Body of pancreas (tissue), 4 donors: ENCODE data around the gene DYNLT1. TPM values are rescaled to one million over a fixed set of nuclear protein-coding genes. Genes with fewer than 3 reads are reported as not detected.
A peak's percentile ranks its signal among the peaks of the same experiment; 100 is the strongest.

Source experiments
- ATAC-seq: fragments of 150-250 bp; one replicate; pipeline ENCODE4 v1.9.1; 2016
- DNase-seq, 4 donors: peaks; one replicate each; pipeline ENCODE4 v3.0.0-alpha.2; 2019
- H3K27ac ChIP-seq, 4 donors: fragments of 200-600 bp; sonication (generic); 1 replicate in 3 of 4; 2 replicates in 1 of 4; pipeline versions ENCODE4 v1.5.1 to v1.6.1; 2016 to 2019; ENCODE audit warnings: mild to moderate bottlenecking in 1 of 4, mixed read lengths in 1 of 4, moderate library complexity in 1 of 4
- H3K27me3 ChIP-seq, 2 donors: fragments of 200-600 bp; sonication (generic); one replicate each; pipeline ENCODE4 v1.6.0; 2016; ENCODE audit warnings: mild to moderate bottlenecking in 1 of 2
- H3K36me3 ChIP-seq, 2 donors: fragments of 200-600 bp; sonication (generic); replicated peaks in 1 of 2; 2 replicates each; pipeline ENCODE4 v1.5.1; 2016; ENCODE audit warnings: low read depth in 2 of 2; ENCODE audit not compliant: insufficient read depth in 1 of 2
- H3K4me1 ChIP-seq: fragments of 200-600 bp; sonication (generic); one replicate; pipeline ENCODE4 v1.6.0; 2016
- H3K4me3 ChIP-seq, 2 donors: fragments of 200-600 bp; sonication (generic); 1 replicate in 1 of 2; 2 replicates in 1 of 2; pipeline ENCODE4 v1.5.1; 2016 to 2019
- H3K9me3 ChIP-seq, 3 donors: fragments of 200-600 bp; sonication (generic); 1 replicate in 2 of 3; 2 replicates in 1 of 3; pipeline ENCODE4 v1.5.1; 2016
- POLR2A ChIP-seq, 3 donors: fragments of 450-650 bp; IDR thresholded peaks; one replicate each; pipeline ENCODE4 v1.6.1; 2016; ENCODE audit warnings: antibody characterized with exemption in 3 of 3, mild to moderate bottlenecking in 2 of 3
- WGBS, 2 donors: methylation state at CpG; one replicate each; pipeline ENCODE4 v1.1.5; 2017; 5-methylcytosine and 5-hydroxymethylcytosine counted together
- intact Hi-C: fragments of 100-400 bp; cut with DNase I; formaldehyde crosslinking; loops from one replicate; pipeline ENCODE4 v1.15.1; 2023
- total RNA-seq, 2 donors: library from RNA; depleted of rRNA; stranded (reverse); fragments of >200 nt; gene quantifications; one replicate each; pipeline ENCODE4 v1.1.0, GENCODE V29; 2016
- TF ChIP-seq, protein P1 (sequence below), 7 experiments: fragments of 450-650 bp in 4 of 7; fragments of 200-600 bp in 3 of 7; sonication (generic) in 3 of 7; IDR thresholded peaks; one replicate each; pipeline ENCODE4 v1.5.1; 2016 to 2019; ENCODE audit warnings: antibody characterized with exemption in 7 of 7

Gene DYNLT1
- total RNA-seq, 2 donors from 2014 or later, result 36.1 to 39.2 TPM

- TF ChIP-seq, protein P1, sequence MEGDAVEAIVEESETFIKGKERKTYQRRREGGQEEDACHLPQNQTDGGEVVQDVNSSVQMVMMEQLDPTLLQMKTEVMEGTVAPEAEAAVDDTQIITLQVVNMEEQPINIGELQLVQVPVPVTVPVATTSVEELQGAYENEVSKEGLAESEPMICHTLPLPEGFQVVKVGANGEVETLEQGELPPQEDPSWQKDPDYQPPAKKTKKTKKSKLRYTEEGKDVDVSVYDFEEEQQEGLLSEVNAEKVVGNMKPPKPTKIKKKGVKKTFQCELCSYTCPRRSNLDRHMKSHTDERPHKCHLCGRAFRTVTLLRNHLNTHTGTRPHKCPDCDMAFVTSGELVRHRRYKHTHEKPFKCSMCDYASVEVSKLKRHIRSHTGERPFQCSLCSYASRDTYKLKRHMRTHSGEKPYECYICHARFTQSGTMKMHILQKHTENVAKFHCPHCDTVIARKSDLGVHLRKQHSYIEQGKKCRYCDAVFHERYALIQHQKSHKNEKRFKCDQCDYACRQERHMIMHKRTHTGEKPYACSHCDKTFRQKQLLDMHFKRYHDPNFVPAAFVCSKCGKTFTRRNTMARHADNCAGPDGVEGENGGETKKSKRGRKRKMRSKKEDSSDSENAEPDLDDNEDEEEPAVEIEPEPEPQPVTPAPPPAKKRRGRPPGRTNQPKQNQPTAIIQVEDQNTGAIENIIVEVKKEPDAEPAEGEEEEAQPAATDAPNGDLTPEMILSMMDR (IDR thresholded peaks at IDR 0.05), result no peak
- no peak overlapping the region for H3K27ac ChIP-seq
- 65% methylated on average over 5 to 6 of the region's 6 CpGs for WGBS, 2 donors
- no peaks in the 10 kb centered on the region for H3K9me3 ChIP-seq
- intact Hi-C loops, result no loop called here
- DNase-seq, result no peak
- peaks cover 17% of the 10 kb centered on the region for H3K4me1 ChIP-seq
- ATAC-seq, result peak; percentile 7
- no peak overlapping the region for H3K4me3 ChIP-seq
- H3K27me3 ChIP-seq, result no peaks in the 10 kb centered on the region
- H3K36me3 ChIP-seq, result peaks cover 0 to 20% of the 10 kb centered on the region in 2 donors
Measured at GRCh38 chr6:158604048-158604406, 40.5 kb downstream of the DYNLT1 start.

DNA sequence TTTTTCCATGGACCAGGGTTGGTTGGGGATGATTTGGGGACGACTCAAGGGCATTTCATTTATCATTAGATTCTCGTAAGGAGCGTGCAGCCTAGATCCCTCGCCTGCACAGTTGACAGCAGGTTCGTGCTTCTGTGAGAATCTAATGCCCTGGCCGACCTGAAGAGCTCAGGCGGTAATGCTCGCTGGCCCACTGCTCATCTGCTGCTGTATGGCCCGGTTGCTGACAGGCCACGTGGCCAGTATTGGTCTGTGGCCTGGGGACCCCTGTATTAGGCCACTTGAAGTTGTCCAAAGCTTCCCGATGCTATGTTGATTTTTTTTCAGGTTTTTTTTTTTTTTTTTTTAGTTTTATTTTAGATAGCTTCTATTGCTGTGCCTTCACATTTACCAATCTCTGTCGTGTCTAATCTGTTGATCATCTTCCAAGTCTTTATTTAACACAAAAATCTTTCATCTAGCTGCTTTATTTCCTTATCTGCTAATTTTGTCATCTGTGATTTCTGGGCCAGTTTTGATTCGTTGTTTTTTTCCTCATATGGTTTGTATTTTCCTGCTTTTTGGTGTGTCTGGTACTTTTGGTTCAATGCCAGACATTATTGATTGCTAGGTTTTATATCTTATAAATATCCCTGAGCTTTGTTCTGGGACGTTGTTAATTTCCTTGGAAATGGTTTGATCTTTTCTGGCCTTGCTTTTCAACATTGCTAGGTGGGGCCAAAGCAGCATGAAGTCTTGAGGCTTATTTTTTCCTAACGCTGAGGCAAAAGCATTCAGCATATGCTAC is 41.1 kb downstream of the DYNLT1 start:
- ATAC-seq (peak; percentile 26), DNase-seq (no peak)
- Histone ChIP-seq H3K4me1 (peaks cover 17% of the 10 kb centered on the region), H3K4me3 (no peak overlapping the region), H3K9me3 (no peaks in the 10 kb centered on the region), H3K36me3 (peaks cover 0 to 17% of the 10 kb centered on the region in 2 donors), H3K27ac (no peak overlapping the region), H3K27me3 (no peaks in the 10 kb centered on the region)
- TF ChIP-seq, protein P1 (IDR thresholded peaks at IDR 0.05), result no peak
- no peak for TF ChIP-seq POLR2A (IDR thresholded peaks at IDR 0.05)
- intact Hi-C loops, result no loop called here
- WGBS, 2 donors, result 59 to 64% methylated on average over 15 of the region's 15 CpGs

DNA sequence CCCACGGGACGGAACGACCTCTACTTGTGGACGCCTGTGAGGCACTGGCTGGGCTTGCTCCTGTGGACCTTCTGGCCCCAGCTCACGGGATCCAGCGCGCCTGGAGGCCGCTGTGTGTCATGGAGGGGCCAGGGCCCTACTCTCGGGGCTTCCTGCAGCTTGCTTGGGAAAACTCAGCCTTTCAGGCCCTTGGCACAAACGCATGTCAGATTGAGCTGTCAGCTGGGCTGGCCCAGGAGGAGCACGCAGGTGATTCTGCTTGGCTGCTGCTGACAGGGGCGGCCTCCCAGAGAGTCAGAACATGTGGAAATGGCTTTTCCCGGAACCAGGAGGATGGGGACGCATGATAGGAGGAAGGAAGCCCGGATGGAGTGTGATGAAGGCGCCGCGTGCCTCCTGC is 44.9 kb downstream of the DYNLT1 start:
- intact Hi-C loops, result no loop called here
- Histone ChIP-seq H3K27me3 (no peaks in the 10 kb centered on the region), H3K27ac (no peak overlapping the region), H3K9me3 (no peaks in the 10 kb centered on the region), H3K4me3 (no peak overlapping the region), H3K36me3 (peaks cover 0 to 10% of the 10 kb centered on the region in 2 donors), H3K4me1 (peaks cover 17% of the 10 kb centered on the region)
- no peak for TF ChIP-seq POLR2A (IDR thresholded peaks at IDR 0.05)
- TF ChIP-seq, protein P1 (IDR thresholded peaks at IDR 0.05), result no peak
- ATAC-seq (no peak), DNase-seq (no peak)
- 87 to 92% methylated on average over 18 of the region's 18 CpGs for WGBS, 2 donors

DNA sequence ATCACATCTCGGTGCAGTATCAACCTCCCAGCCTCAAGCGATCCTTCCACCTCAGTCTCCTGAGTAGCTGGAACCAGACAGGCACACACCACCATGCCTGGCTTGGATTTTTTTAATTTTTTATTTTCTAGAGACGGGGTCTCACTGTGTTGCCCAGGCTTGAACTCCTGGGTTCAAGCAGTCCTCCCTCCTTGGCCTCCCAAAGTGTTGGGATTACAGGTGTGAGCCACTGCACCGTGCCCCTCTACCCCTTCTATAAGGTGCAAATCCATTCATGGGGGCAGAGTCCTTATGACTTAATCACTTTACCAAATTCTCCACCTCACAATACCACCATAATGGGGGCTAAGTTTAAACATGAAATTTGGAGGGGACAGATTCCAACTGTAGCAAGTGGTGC is 47.0 kb downstream of the DYNLT1 start:
- ATAC-seq (no peak), DNase-seq (no peak)
- Histone ChIP-seq H3K4me1 (no peaks in the 10 kb centered on the region), H3K36me3 (peaks cover 0 to 14% of the 10 kb centered on the region in 2 donors), H3K4me3 (no peak overlapping the region), H3K27ac (no peak overlapping the region), H3K9me3 (no peaks in the 10 kb centered on the region), H3K27me3 (no peaks in the 10 kb centered on the region)
- intact Hi-C loops, result no loop called here
- 91 to 96% methylated on average over 4 of the region's 4 CpGs for WGBS, 2 donors
- no peak for TF ChIP-seq POLR2A (IDR thresholded peaks at IDR 0.05)

- Histone ChIP-seq H3K27ac (no peak overlapping the region), H3K4me3 (no peak overlapping the region), H3K4me1 (no peaks in the 10 kb centered on the region), H3K9me3 (no peaks in the 10 kb centered on the region), H3K27me3 (no peaks in the 10 kb centered on the region), H3K36me3 (peaks cover 0 to 13% of the 10 kb centered on the region in 2 donors)
- 59 to 82% methylated on average over 5 to 6 of the region's 6 CpGs for WGBS, 2 donors
- intact Hi-C loops, result no loop called here
- DNase-seq, result no peak
- no peak for ATAC-seq
- no peak for TF ChIP-seq POLR2A (IDR thresholded peaks at IDR 0.05)
- TF ChIP-seq, protein P1 (IDR thresholded peaks at IDR 0.05), result no peak
Measured at GRCh38 chr6:158596861-158597260, 47.7 kb downstream of the DYNLT1 start.
